ENCODE measurements around the gene SMARCA4.
"Not testable (repeated sequence)": the region's sequence is repeated elsewhere in the genome, so short reads cannot be mapped to it uniquely, and the experiment has no call there.

The SMARCA4 gene

GRCh38 chr19:11078893-11079292, 118.1 kb downstream of the SMARCA4 start:
- DNase-seq: no peak

GRCh38 chr19:11079999-11080398, 119.2 kb downstream of the SMARCA4 start:
- no peak for DNase-seq

GRCh38 chr19:11087870-11088505, 127.2 kb downstream of the SMARCA4 start:
- no peak for DNase-seq

DNA sequence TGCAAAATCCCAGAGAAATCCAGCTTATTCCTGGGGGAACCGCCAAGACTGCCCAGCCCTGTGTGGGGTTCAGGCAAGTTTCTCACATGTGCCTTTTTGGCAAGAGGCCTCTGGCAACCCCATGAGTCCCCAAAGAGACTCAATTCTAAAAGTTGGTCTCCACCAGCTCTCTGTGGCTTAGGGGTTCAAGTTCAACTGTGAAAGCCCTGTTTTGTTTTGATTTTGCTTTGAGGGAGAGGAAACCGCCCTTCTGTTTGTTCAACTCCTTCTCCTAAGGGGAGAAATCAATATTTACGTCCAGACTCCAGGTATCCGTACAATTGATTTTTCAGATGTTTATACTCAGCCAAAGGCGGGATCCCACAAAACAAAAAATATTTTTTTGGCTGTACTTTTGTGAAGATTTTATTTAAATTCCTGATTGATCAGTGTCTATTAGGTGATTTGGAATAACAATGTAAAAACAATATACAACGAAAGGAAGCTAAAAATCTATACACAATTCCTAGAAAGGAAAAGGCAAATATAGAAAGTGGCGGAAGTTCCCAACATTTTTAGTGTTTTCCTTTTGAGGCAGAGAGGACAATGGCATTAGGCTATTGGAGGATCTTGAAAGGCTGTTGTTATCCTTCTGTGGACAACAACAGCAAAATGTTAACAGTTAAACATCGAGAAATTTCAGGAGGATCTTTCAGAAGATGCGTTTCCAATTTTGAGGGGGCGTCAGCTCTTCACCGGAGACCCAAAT, 127.8 kb downstream of the SMARCA4 start:
- DNase-seq: no peak

GRCh38 chr19:11089254-11090013, 128.6 kb downstream of the SMARCA4 start, which contains the start of gene LDLR:
Gene LDLR, plus strand, starts transcription at chr19:11089463. Its CDS starts 86 bp downstream, at chr19:11089549.
- DNase-seq: peak; percentile 70

GRCh38 chr19:11090014-11090263, 129.1 kb downstream of the SMARCA4 start:
- DNase-seq: not testable (repeated sequence)

GRCh38 chr19:11090264-11090996, 129.6 kb downstream of the SMARCA4 start:
- peak; percentile 84 for DNase-seq

GRCh38 chr19:11090997-11091702, 130.3 kb downstream of the SMARCA4 start:
- no peak for DNase-seq

DNA sequence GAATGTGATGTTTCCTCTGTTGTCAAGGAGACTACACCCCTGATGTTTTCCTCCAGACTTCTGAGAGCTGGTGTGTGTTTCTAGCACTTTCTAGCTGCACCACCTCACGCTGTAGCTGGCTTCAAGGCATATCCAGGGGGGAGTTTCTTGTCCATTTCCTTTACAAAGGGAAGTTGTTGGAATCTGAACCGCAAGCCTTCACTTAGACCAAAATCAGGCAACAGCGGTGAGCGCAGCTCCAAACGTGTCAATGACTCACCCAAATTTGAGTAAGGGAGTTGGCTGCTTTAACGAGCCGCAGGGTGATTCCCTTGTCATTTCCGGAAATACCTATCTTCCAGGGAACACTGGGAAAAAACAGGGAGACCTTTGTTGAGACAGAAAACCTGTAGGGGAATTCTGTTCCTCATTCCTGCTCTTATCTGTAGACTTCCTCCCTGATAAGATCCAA, 130.9 kb downstream of the SMARCA4 start:
- DNase-seq: no peak

- DNase-seq: no peak
Observed at GRCh38 chr19:11092181-11092538, 131.3 kb downstream of the SMARCA4 start.

DNA sequence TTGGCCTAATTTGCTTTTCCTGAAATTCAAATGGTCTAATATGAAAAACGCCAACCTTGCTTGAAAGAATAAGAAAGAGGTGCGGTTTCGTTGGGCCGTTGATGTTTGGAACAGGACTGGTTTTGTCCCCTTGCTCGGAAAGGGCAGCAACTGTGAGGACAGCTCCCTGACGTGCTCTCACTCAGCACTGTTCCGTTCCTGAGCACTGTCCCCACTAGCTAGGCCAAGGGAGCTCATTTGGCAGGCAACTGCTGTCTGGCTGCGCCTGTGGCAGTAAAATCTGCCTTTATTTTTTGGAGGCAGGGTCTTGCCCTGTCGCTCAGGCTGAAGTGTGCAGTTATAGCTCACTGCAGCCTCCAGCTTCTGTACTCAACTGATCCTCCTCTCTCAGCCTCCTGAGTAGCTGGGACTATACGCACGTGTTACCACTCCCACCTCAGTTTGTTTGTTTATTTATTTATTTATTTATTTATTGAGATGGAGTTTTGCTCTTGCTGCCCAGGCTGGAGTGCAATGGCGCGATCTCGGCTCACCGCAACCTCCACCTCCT, 132.9 kb downstream of the SMARCA4 start:
- DNase-seq: no peak

DNA sequence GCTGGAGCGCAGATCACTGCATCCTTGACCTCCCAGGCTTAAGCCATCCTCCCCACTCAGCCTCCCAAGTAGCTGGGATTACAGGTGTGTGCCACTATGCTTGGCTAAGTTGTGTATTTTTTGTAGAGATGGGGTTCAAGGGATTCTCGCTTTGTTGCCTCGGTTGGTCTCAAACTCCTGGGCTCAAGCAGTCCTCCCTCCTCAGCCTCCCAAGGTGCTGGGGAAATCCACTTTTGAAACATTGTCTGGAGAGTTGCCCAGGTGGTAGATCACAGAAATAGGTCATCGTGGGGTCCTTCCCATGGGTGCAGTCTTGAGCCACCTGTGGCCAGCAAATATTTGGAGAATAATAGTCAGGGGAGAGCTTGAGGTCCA, 133.7 kb downstream of the SMARCA4 start:
- DNase-seq: no peak

DNA sequence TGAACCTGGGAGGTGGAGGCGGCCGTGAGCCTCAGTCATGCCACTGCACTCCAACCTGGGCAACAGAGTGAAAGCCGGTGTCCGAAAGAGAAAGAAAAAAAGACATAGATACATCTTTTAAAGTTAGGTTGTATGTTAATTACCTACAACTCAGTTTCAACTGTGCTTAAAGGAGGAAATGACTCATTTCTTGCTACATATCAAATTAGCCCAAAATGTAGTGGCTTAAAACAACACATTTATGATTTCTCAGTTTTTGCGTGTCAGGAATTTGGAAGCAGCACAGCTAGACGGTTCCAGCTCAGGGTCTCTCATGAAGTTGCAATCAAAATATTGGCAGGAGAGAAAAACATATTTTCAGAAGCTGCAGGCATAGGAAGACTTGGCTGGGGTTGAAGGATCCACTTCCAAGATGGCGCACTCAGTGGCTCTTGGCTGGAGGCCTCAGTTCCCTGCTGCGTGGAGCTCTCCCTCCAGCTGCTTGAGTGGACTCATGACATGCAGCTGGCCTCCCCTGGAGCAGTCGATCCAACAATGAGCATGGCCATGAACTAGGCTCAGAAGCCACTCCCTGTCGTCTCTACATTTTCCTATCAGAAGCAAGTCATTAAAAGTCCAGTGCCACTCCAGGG, 135.5 kb downstream of the SMARCA4 start:
- DNase-seq: no peak

GRCh38 chr19:11097367-11097766, 136.5 kb downstream of the SMARCA4 start:
- not testable (repeated sequence) for DNase-seq

- DNase-seq: no peak
Observed at GRCh38 chr19:11098327-11098726, 137.5 kb downstream of the SMARCA4 start.

DNA sequence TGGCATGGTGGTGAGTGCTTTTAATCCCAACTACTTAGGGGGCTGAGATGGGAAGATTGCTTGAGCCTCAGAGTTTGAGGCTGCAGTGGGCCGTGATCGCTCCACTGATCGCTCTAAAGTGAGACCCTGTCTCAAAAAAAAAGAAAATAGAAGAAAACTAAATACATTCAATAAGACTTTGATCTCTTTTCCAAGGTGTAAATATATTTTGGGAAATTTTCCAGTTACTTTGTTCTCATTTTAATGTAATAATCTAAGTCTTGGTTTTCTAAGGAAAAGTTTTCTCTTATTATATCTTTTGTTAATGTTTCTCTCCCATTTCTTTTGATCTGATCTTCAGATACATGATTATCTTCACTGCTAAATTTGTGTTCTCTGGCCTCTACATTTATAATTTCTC, 138.0 kb downstream of the SMARCA4 start:
- no peak for DNase-seq

DNA sequence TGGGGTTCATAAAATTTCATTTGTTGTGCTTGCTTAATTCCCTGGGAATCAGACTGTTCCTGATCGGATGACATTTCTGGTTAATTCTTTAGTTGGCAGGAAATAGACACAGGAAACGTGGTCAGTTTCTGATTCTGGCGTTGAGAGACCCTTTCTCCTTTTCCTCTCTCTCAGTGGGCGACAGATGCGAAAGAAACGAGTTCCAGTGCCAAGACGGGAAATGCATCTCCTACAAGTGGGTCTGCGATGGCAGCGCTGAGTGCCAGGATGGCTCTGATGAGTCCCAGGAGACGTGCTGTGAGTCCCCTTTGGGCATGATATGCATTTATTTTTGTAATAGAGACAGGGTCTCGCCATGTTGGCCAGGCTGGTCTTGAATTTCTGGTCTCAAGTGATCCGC, 139.2 kb downstream of the SMARCA4 start:
- no peak for DNase-seq

DNA sequence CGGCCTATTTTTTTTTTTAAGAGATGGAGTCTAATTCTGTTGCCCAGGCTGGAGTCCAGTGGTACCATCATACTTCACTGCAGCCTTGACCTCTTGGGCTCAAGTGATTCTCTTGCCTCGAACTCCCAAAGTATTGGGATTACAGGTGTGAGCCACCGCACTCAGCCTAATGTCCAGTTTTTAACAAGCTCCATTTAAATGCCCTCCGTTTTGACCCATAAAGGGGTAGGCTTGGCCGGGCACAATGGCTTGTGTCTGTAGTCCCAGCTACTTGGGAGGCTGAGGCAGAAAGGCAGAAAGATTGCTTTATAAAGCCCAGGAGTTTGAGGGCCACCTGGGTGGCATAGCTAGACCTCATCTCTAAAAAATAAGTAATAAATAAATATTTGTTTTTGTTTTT, 140.2 kb downstream of the SMARCA4 start:
- DNase-seq: no peak

- no peak for DNase-seq
Observed at GRCh38 chr19:11102944-11103343, 142.1 kb downstream of the SMARCA4 start.

GRCh38 chr19:11103667-11104066, 142.8 kb downstream of the SMARCA4 start:
- not testable (repeated sequence) for DNase-seq

DNA sequence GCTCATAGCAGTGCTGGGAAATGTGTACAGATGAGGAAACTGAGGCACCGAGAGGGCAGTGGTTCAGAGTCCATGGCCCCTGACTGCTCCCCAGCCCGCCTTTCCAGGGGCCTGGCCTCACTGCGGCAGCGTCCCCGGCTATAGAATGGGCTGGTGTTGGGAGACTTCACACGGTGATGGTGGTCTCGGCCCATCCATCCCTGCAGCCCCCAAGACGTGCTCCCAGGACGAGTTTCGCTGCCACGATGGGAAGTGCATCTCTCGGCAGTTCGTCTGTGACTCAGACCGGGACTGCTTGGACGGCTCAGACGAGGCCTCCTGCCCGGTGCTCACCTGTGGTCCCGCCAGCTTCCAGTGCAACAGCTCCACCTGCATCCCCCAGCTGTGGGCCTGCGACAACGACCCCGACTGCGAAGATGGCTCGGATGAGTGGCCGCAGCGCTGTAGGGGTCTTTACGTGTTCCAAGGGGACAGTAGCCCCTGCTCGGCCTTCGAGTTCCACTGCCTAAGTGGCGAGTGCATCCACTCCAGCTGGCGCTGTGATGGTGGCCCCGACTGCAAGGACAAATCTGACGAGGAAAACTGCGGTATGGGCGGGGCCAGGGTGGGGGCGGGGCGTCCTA, 144.3 kb downstream of the SMARCA4 start:
- no peak for DNase-seq
